Liver (tissue), 9 donors: ENCODE measurements around the gene IL13. TPM values are rescaled to one million over a fixed set of nuclear protein-coding genes. Genes with fewer than 3 reads are reported as not detected.

Experiments used
- DNase-seq: peaks from one replicate; pipeline ENCODE4 v3.0.0-alpha.2; 2017; ENCODE audit warnings: low spot score
- H3K27ac ChIP-seq, 2 donors: one replicate each; pipeline ENCODE4 v1.7.0; 2013; ENCODE audit warnings: inconsistent platforms in 2 of 2, low read length in 2 of 2, control low read depth in 1 of 2, low read depth in 1 of 2, mild to moderate bottlenecking in 1 of 2
- H3K27me3 ChIP-seq, 4 donors: one replicate each; pipeline versions ENCODE4 v1.6.1 to v1.7.0; 2013; ENCODE audit warnings: low read length in 3 of 4, inconsistent platforms in 1 of 4, mild to moderate bottlenecking in 1 of 4, moderate library complexity in 1 of 4; ENCODE audit not compliant: control insufficient read depth in 4 of 4, insufficient read depth in 4 of 4
- H3K36me3 ChIP-seq, 4 donors: one replicate each; pipeline versions ENCODE4 v1.6.1 to v1.7.0; 2013; ENCODE audit warnings: low read length in 3 of 4, mild to moderate bottlenecking in 3 of 4, low read depth in 1 of 4, moderate library complexity in 1 of 4; ENCODE audit not compliant: control insufficient read depth in 4 of 4, insufficient read depth in 3 of 4
- H3K4me1 ChIP-seq, 4 donors: one replicate each; pipeline versions ENCODE4 v1.6.1 to v1.7.0; 2013; ENCODE audit warnings: low read length in 3 of 4, mild to moderate bottlenecking in 3 of 4, moderate library complexity in 1 of 4; ENCODE audit not compliant: control insufficient read depth in 4 of 4, insufficient read depth in 4 of 4
- H3K4me3 ChIP-seq, 3 donors: one replicate each; pipeline versions ENCODE4 v1.6.1 to v1.7.0; 2013; ENCODE audit warnings: low read length in 3 of 3, control low read depth in 1 of 3, low read depth in 1 of 3, mild to moderate bottlenecking in 1 of 3
- H3K9ac ChIP-seq, 2 donors: one replicate each; pipeline ENCODE4 v1.7.0; 2013; ENCODE audit warnings: low read length in 2 of 2, mild to moderate bottlenecking in 2 of 2, moderate library complexity in 2 of 2, control low read depth in 1 of 2, low read depth in 1 of 2
- H3K9me3 ChIP-seq, 4 donors: one replicate each; pipeline versions ENCODE4 v1.6.1 to v1.7.0; 2013; ENCODE audit warnings: low read length in 3 of 4; ENCODE audit not compliant: control insufficient read depth in 4 of 4
- ATF3 ChIP-seq: IDR thresholded peaks from 2 replicates; pipeline ENCODE4 v1.6.1; 2016; ENCODE audit warnings: antibody characterized with exemption
- EGR1 ChIP-seq, 2 donors: IDR thresholded peaks; 2 replicates each; pipeline ENCODE4 v1.6.1; 2016 to 2018; ENCODE audit warnings: antibody characterized with exemption in 2 of 2, low read depth in 2 of 2
- HNF4A ChIP-seq, 2 donors: conservative IDR thresholded peaks; 2 replicates each; pipeline ENCODE4 v1.6.1; 2016; ENCODE audit warnings: antibody characterized with exemption in 2 of 2, mild to moderate bottlenecking in 2 of 2
- NR2F2 ChIP-seq: IDR thresholded peaks from 2 replicates; pipeline ENCODE4 v1.6.1; 2016; ENCODE audit warnings: antibody characterized with exemption
- RAD21 ChIP-seq, 2 donors: IDR thresholded peaks; 2 replicates each; pipeline ENCODE4 v1.6.1; 2016; ENCODE audit warnings: antibody characterized with exemption in 2 of 2, mild to moderate bottlenecking in 2 of 2
- RXRA ChIP-seq, 2 donors: IDR thresholded peaks; 2 replicates each; pipeline ENCODE4 v1.6.1; 2017 to 2018; ENCODE audit warnings: antibody characterized with exemption in 2 of 2, mild to moderate bottlenecking in 1 of 2
- TAF1 ChIP-seq: conservative IDR thresholded peaks from 2 replicates; pipeline ENCODE4 v1.6.1; 2016; ENCODE audit warnings: antibody characterized with exemption, mild to moderate bottlenecking
- WGBS: extraction: QIAGEN DNeasy Blood & Tissue Kit; methylation state at CpG from one replicate; pipeline ENCODE4 v1.1.7; 2013; 5-methylcytosine and 5-hydroxymethylcytosine counted together
- polyA plus RNA-seq, 2 donors: library from polyadenylated mRNA; stranded (reverse) in 1 of 2; unstranded in 1 of 2; fragments of 200-250 nt in 1 of 2; fragments of >200 nt in 1 of 2; fragmentation: Nextera tagmentation in 1 of 2; extraction: Ambion mirVana in 1 of 2; gene quantifications; one replicate each; pipeline versions ENCODE4 v1.2.1 to v1.2.3, GENCODE V29; 2013 to 2015
- total RNA-seq, 2 donors: library from RNA; depleted of rRNA; stranded (reverse); fragments of >200 nt; gene quantifications; one replicate each; pipeline ENCODE4 v1.2.3, GENCODE V29; 2014
- TF ChIP-seq, protein P1 (sequence below): IDR thresholded peaks from 2 replicates; pipeline ENCODE4 v1.6.1; 2016; ENCODE audit warnings: antibody characterized with exemption
- TF ChIP-seq, protein P2 (sequence below): fragments of 150-350 bp; IDR thresholded peaks from 2 replicates; pipeline ENCODE4 v1.5.1; 2017; ENCODE audit warnings: improper control_type of control experiment, low read depth, low read length; ENCODE audit not compliant: missing input control
- TF ChIP-seq, protein P3 (sequence below): IDR thresholded peaks from 2 replicates; pipeline ENCODE4 v1.6.1; 2016; ENCODE audit warnings: antibody characterized with exemption, mild to moderate bottlenecking
- donor health status: healthy.
- donor health status: healthy.
- donor health status: healthy.
- donor health status: healthy.
- donor health status: healthy.

Gene IL13
- total and polyA plus RNA-seq, 4 donors, result not detected

DNA sequence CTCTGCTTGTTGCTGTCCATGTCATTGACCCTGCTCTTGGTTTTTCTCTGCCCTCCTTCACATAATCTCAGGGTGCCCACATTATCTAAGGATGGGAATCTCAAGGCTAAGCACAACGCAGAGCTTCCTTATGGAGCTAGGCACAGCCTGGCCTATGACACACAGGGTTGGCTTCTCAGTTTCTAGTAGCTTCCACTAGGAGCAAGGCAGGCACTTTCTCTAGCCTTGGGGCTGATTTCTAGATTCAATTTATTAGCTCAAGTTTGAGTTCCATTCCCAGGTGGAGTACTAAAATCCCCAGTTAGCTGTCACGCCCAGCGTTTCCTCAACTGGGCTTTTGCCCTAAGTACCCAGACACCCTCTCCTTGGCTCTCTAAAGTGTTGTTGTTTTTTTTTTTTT lies 28.2 kb downstream of the IL13 start:
- 95% methylated on average over 3 of the region's 3 CpGs for WGBS
- H3K27ac ChIP-seq, result no peak overlapping the region
- TF ChIP-seq RXRA (IDR thresholded peaks at IDR 0.05), result no peak
- no peak for TF ChIP-seq RAD21 (IDR thresholded peaks at IDR 0.05)
- TF ChIP-seq, protein P1, sequence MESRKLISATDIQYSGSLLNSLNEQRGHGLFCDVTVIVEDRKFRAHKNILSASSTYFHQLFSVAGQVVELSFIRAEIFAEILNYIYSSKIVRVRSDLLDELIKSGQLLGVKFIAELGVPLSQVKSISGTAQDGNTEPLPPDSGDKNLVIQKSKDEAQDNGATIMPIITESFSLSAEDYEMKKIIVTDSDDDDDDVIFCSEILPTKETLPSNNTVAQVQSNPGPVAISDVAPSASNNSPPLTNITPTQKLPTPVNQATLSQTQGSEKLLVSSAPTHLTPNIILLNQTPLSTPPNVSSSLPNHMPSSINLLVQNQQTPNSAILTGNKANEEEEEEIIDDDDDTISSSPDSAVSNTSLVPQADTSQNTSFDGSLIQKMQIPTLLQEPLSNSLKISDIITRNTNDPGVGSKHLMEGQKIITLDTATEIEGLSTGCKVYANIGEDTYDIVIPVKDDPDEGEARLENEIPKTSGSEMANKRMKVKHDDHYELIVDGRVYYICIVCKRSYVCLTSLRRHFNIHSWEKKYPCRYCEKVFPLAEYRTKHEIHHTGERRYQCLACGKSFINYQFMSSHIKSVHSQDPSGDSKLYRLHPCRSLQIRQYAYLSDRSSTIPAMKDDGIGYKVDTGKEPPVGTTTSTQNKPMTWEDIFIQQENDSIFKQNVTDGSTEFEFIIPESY, result no peak
- TF ChIP-seq TAF1, result no peak
- no peak for TF ChIP-seq NR2F2
- TF ChIP-seq HNF4A (conservative IDR thresholded peaks at IDR 0.05), result no peak
- H3K27me3 ChIP-seq, result no peaks in the 10 kb centered on the region
- no peaks in the 10 kb centered on the region for H3K36me3 ChIP-seq
- no peak overlapping the region for H3K9ac ChIP-seq
- no peaks in the 10 kb centered on the region for H3K4me1 ChIP-seq
- H3K9me3 ChIP-seq, result no peaks in the 10 kb centered on the region
- no peak overlapping the region for H3K4me3 ChIP-seq
- no peak for DNase-seq

DNA sequence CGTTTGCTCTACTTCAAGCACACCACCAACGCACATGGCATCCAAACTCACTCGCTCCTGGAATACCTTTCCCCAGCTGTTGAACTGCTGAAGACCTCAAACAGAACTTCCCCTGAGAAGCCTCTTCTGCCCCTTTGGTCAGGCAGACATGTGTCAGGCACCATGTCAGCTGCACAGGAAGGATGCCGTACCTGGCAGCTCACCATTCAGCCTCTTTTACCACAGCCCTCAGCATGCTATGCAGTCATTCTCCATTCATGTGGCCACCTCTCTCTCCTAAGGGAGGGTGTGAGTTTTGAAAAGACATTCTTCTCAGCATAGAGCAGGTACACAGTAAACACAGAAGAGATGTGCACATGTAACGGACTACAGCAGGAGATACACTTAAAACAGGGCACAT lies 30.0 kb downstream of the IL13 start:
- Histone ChIP-seq H3K4me1 (no peaks in the 10 kb centered on the region), H3K4me3 (no peak overlapping the region), H3K27ac (no peak overlapping the region), H3K9ac (no peak overlapping the region), H3K27me3 (no peaks in the 10 kb centered on the region), H3K9me3 (no peaks in the 10 kb centered on the region), H3K36me3 (no peaks in the 10 kb centered on the region)
- TF ChIP-seq EGR1 (IDR thresholded peaks at IDR 0.05; ENCODE audit: low read depth in 2 of 2) (no peak), ATF3 (no peak)
- TF ChIP-seq, protein P2, sequence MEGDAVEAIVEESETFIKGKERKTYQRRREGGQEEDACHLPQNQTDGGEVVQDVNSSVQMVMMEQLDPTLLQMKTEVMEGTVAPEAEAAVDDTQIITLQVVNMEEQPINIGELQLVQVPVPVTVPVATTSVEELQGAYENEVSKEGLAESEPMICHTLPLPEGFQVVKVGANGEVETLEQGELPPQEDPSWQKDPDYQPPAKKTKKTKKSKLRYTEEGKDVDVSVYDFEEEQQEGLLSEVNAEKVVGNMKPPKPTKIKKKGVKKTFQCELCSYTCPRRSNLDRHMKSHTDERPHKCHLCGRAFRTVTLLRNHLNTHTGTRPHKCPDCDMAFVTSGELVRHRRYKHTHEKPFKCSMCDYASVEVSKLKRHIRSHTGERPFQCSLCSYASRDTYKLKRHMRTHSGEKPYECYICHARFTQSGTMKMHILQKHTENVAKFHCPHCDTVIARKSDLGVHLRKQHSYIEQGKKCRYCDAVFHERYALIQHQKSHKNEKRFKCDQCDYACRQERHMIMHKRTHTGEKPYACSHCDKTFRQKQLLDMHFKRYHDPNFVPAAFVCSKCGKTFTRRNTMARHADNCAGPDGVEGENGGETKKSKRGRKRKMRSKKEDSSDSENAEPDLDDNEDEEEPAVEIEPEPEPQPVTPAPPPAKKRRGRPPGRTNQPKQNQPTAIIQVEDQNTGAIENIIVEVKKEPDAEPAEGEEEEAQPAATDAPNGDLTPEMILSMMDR, result no peak
- TF ChIP-seq, protein P3, sequence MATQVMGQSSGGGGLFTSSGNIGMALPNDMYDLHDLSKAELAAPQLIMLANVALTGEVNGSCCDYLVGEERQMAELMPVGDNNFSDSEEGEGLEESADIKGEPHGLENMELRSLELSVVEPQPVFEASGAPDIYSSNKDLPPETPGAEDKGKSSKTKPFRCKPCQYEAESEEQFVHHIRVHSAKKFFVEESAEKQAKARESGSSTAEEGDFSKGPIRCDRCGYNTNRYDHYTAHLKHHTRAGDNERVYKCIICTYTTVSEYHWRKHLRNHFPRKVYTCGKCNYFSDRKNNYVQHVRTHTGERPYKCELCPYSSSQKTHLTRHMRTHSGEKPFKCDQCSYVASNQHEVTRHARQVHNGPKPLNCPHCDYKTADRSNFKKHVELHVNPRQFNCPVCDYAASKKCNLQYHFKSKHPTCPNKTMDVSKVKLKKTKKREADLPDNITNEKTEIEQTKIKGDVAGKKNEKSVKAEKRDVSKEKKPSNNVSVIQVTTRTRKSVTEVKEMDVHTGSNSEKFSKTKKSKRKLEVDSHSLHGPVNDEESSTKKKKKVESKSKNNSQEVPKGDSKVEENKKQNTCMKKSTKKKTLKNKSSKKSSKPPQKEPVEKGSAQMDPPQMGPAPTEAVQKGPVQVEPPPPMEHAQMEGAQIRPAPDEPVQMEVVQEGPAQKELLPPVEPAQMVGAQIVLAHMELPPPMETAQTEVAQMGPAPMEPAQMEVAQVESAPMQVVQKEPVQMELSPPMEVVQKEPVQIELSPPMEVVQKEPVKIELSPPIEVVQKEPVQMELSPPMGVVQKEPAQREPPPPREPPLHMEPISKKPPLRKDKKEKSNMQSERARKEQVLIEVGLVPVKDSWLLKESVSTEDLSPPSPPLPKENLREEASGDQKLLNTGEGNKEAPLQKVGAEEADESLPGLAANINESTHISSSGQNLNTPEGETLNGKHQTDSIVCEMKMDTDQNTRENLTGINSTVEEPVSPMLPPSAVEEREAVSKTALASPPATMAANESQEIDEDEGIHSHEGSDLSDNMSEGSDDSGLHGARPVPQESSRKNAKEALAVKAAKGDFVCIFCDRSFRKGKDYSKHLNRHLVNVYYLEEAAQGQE, result no peak
- WGBS, result 87% methylated on average over 5 of the region's 5 CpGs
- no peak for DNase-seq
